ENCODE measurements around the gene ADRM1. TPM values are rescaled to one million over a fixed set of nuclear protein-coding genes. Genes with fewer than 3 reads are reported as not detected.

The ADRM1 gene
- total RNA-seq, 2 experiments from 2014 or later, result 97.7 to 103 TPM

- ChIA-PET POLR2A (no interaction called here), CTCF (no interaction called here)
- Mint-ChIP-seq H3K4me3 (no peak overlapping the region), H3K4me1 (ENCODE audit: low read depth) (no peaks in the 10 kb centered on the region), H3K9me3 (ENCODE audit: insufficient read depth) (no peaks in the 10 kb centered on the region), H3K36me3 (ENCODE audit: low read depth) (no peaks in the 10 kb centered on the region), H3K27me3 (ENCODE audit: low read depth) (no peaks in the 10 kb centered on the region), H3K27ac (no peak overlapping the region)
- DNase-seq, result no peak
- no peak for ATAC-seq
These were observed 13.0 kb downstream of the ADRM1 start for GRCh38 chr20:62315773-62316172.

DNA sequence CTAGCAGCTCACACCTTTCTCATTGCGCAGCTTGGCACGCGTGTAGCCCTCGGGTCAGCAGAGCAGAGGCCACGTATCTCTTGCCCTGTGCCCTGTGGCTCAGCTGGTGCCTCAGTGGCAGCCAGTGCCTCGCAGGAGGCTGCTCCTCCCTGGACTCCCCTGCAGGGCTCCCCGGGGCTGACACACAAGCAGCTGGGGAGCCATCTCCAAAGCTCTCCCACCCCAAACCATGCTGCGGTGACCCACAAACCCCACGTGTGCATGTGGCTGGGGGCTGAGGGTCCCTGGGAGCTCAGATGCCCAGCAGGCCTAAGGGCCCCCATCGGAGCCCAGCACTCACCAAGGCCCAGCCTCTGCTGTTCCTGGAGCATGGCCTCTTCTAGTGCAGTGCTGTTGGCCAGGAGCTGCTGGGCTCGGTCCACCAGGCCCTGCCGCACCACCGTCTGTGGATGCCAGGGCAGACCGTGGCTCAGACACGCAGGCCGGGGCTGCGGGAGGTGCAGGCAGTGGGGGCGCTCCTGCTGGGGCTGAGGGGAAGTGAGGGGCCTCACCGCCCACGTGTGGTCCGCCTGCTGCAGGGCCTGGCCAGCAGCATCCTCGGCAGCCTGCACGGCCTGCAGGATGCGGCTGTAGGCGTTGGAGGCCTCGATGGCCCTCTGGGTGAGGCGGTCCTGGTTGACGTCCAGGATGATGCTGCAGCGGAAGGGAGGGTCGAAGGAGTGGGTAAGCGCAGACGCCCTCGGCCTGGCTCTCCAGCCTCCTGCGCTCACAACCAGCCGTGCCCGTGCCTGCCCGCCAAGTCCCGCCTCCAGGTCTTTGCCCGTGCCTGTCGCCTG lies 13.8 kb downstream of the ADRM1 start:
- H3K4me1 Mint-ChIP-seq (ENCODE audit: low read depth), result no peaks in the 10 kb centered on the region
- H3K27ac Mint-ChIP-seq, result no peak overlapping the region
- CTCF ChIA-PET, result no interaction called here
- H3K4me3 Mint-ChIP-seq, result no peak overlapping the region
- H3K36me3 Mint-ChIP-seq (ENCODE audit: low read depth), result no peaks in the 10 kb centered on the region
- no peak for ATAC-seq
- no peaks in the 10 kb centered on the region for H3K9me3 Mint-ChIP-seq (ENCODE audit: insufficient read depth)
- no peak for DNase-seq
- POLR2A ChIA-PET, result no interaction called here
- H3K27me3 Mint-ChIP-seq (ENCODE audit: low read depth), result no peaks in the 10 kb centered on the region

- no peak overlapping the region for H3K4me3 Mint-ChIP-seq
- no peaks in the 10 kb centered on the region for H3K27me3 Mint-ChIP-seq (ENCODE audit: low read depth)
- ATAC-seq (no peak), DNase-seq (no peak)
- H3K9me3 Mint-ChIP-seq (ENCODE audit: insufficient read depth), result no peaks in the 10 kb centered on the region
- ChIA-PET POLR2A (no interaction called here), CTCF (no interaction called here)
- H3K36me3 Mint-ChIP-seq (ENCODE audit: low read depth), result no peaks in the 10 kb centered on the region
- H3K27ac Mint-ChIP-seq, result no peak overlapping the region
- no peaks in the 10 kb centered on the region for H3K4me1 Mint-ChIP-seq (ENCODE audit: low read depth)
These were observed 14.4 kb downstream of the ADRM1 start for GRCh38 chr20:62317167-62317655.

GRCh38 chr20:62318400-62319345 lies 15.9 kb downstream of the ADRM1 start:
- Mint-ChIP-seq H3K4me1 (ENCODE audit: low read depth) (no peaks in the 10 kb centered on the region), H3K27ac (no peak overlapping the region), H3K36me3 (ENCODE audit: low read depth) (no peaks in the 10 kb centered on the region), H3K4me3 (no peak overlapping the region), H3K9me3 (ENCODE audit: insufficient read depth) (no peaks in the 10 kb centered on the region), H3K27me3 (ENCODE audit: low read depth) (no peaks in the 10 kb centered on the region)
- CTCF ChIA-PET, result no interaction called here
- DNase-seq (no peak), ATAC-seq (peak; percentile 31)
- POLR2A ChIA-PET, result no interaction called here

DNA sequence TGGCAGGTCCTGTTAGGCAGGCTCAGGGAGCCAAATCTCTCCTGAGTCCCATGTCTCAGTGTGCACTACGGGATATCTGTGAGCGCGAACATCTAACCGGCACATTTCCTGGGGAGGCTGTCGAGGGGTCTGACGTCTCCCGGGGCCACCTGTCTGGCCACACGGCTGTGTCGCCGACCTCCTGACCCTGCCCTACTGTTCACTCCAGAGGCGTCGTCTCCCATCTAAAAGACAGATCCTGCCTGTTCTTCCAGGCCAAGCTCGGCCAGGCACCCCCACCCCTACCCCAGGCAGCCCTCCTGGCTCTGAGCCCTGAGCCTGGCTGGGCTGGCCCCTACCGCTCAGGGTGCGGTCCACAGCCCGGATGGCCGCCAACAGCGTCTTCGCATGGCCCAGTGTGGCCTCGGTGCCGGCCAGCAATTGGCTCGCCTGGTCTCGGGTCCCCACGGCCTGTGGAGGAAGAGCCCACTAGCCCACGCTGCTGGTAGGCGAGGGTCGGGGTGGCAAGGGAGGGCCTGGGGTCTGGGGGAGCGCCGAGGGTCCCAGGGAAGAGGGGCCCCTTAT lies 16.6 kb downstream of the ADRM1 start:
- Mint-ChIP-seq H3K27ac (no peak overlapping the region), H3K9me3 (ENCODE audit: insufficient read depth) (no peaks in the 10 kb centered on the region), H3K4me3 (no peak overlapping the region), H3K36me3 (ENCODE audit: low read depth) (no peaks in the 10 kb centered on the region), H3K4me1 (ENCODE audit: low read depth) (no peaks in the 10 kb centered on the region), H3K27me3 (ENCODE audit: low read depth) (no peaks in the 10 kb centered on the region)
- ChIA-PET POLR2A (no interaction called here), CTCF (no interaction called here)
- no peak for ATAC-seq
- DNase-seq, result no peak

- H3K27me3 Mint-ChIP-seq (ENCODE audit: low read depth), result no peaks in the 10 kb centered on the region
- ChIA-PET CTCF (interaction anchor here (0.6 kb wide), 1 partner anchor 20 kb away, joined by 4 read pairs; no protein-coding TSS in a partner anchor), POLR2A (no interaction called here)
- H3K4me1 Mint-ChIP-seq (ENCODE audit: low read depth), result no peaks in the 10 kb centered on the region
- peak; percentile 17 for ATAC-seq
- no peak overlapping the region for H3K4me3 Mint-ChIP-seq
- H3K9me3 Mint-ChIP-seq (ENCODE audit: insufficient read depth), result no peaks in the 10 kb centered on the region
- H3K27ac Mint-ChIP-seq, result no peak overlapping the region
- DNase-seq, result peak; percentile 27
- H3K36me3 Mint-ChIP-seq (ENCODE audit: low read depth), result no peaks in the 10 kb centered on the region
These were observed 18.0 kb downstream of the ADRM1 start for GRCh38 chr20:62320581-62321354.

GRCh38 chr20:62321521-62321948 lies 18.7 kb downstream of the ADRM1 start:
- ChIA-PET POLR2A (no interaction called here), CTCF (no interaction called here)
- no peaks in the 10 kb centered on the region for H3K9me3 Mint-ChIP-seq (ENCODE audit: insufficient read depth)
- H3K4me1 Mint-ChIP-seq (ENCODE audit: low read depth), result no peaks in the 10 kb centered on the region
- no peaks in the 10 kb centered on the region for H3K36me3 Mint-ChIP-seq (ENCODE audit: low read depth)
- ATAC-seq (no peak), DNase-seq (peak; percentile 31)
- no peak overlapping the region for H3K27ac Mint-ChIP-seq
- no peaks in the 10 kb centered on the region for H3K27me3 Mint-ChIP-seq (ENCODE audit: low read depth)
- no peak overlapping the region for H3K4me3 Mint-ChIP-seq

DNA sequence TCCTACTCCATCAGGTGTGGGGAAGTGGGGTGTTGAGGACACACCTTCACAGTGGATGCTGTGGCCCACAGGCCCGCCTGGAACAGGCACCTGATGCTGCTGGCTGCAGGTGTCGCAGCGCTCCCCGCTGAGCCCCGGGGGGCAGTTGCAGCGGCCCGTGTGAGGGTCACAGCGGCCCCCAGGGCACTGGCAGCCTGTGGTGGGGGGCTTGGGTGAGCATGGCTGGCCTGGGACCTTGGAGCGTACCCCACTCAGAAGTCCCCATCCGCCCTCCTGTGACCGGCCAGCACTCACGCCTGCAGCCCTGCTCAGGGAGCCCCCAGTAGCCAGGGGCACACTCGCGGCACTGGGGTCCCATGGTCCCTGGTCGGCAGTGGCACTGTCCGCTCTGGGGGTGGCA lies 19.2 kb downstream of the ADRM1 start:
- Mint-ChIP-seq H3K9me3 (ENCODE audit: insufficient read depth) (no peaks in the 10 kb centered on the region), H3K27me3 (ENCODE audit: low read depth) (no peaks in the 10 kb centered on the region), H3K27ac (no peak overlapping the region), H3K36me3 (ENCODE audit: low read depth) (no peaks in the 10 kb centered on the region), H3K4me1 (ENCODE audit: low read depth) (no peaks in the 10 kb centered on the region), H3K4me3 (no peak overlapping the region)
- DNase-seq (no peak), ATAC-seq (no peak)
- ChIA-PET CTCF (no interaction called here), POLR2A (no interaction called here)

- H3K27me3 Mint-ChIP-seq (ENCODE audit: low read depth), result no peaks in the 10 kb centered on the region
- H3K4me1 Mint-ChIP-seq (ENCODE audit: low read depth), result no peaks in the 10 kb centered on the region
- POLR2A ChIA-PET, result no interaction called here
- H3K4me3 Mint-ChIP-seq, result no peak overlapping the region
- H3K36me3 Mint-ChIP-seq (ENCODE audit: low read depth), result no peaks in the 10 kb centered on the region
- no peak for ATAC-seq
- H3K27ac Mint-ChIP-seq, result no peak overlapping the region
- H3K9me3 Mint-ChIP-seq (ENCODE audit: insufficient read depth), result no peaks in the 10 kb centered on the region
- DNase-seq, result no peak
- CTCF ChIA-PET, result no interaction called here
These were observed 19.8 kb downstream of the ADRM1 start for GRCh38 chr20:62322492-62323041.

- Mint-ChIP-seq H3K4me3 (no peak overlapping the region), H3K4me1 (ENCODE audit: low read depth) (no peaks in the 10 kb centered on the region), H3K36me3 (ENCODE audit: low read depth) (no peaks in the 10 kb centered on the region), H3K27ac (no peak overlapping the region), H3K27me3 (ENCODE audit: low read depth) (no peaks in the 10 kb centered on the region), H3K9me3 (ENCODE audit: insufficient read depth) (no peaks in the 10 kb centered on the region)
- ChIA-PET CTCF (no interaction called here), POLR2A (no interaction called here)
- ATAC-seq (no peak), DNase-seq (no peak)
These were observed 20.6 kb downstream of the ADRM1 start for GRCh38 chr20:62323146-62323979.
